HepG2 (cell line): ENCODE measurements around the gene DPY19L1. TPM values are rescaled to one million over a fixed set of nuclear protein-coding genes. Genes with fewer than 3 reads are reported as not detected.

Experiments
- ATAC-seq: fragments of 200-7000 bp; cut with Tn5 transposase; 3 replicates; pipeline ENCODE4 v1.9.1; 2020; ENCODE audit warnings: mild to moderate bottlenecking, moderate library complexity
- BruUV-seq: library from RNA; stranded (reverse); fragments of 400-500 nt; replicated peaks from 2 replicates; lab custom pipeline; 2021; lab: Mats Ljungman, UMichigan
- CTCF ChIA-PET: fragments of 300-600 bp; formaldehyde crosslinking; extraction: SDS; loops from one replicate; lab custom pipeline; 2021; ENCODE audit warnings: low total read pairs, inconsistent platforms, low intra/inter-chr PET ratio; lab: Yijun Ruan, JAX
- POLR2A ChIA-PET: fragments of 350-600 bp; sonication (Branson Sonifier 250); formaldehyde crosslinking; loops from one replicate; lab custom pipeline; 2020; ENCODE audit warnings: antibody characterized with exemption, inconsistent platforms; lab: Yijun Ruan, JAX
- DNase-seq: peaks from one replicate; pipeline ENCODE4 v3.0.0-alpha.2; 2015; ENCODE audit warnings: low spot score
- FAIRE-seq: peaks from 3 replicates; lab custom pipeline; 2011; peaks lifted over from hg19 to GRCh38; lab: Jason Lieb, UNC
- H2AFZ ChIP-seq: one replicate; pipeline ENCODE4 v1.6.1; 2011; ENCODE audit warnings: low read length, inconsistent platforms
- H3K27ac ChIP-seq: fragments of 300-600 bp; 3 replicates; pipeline ENCODE4 v1.8.0; 2011; ENCODE audit warnings: mixed run types, mild to moderate bottlenecking, mixed read lengths, low read length, inconsistent platforms; ENCODE audit not compliant: insufficient read depth; ENCODE audit errors: extremely low read length
- H3K27me3 ChIP-seq, 2 experiments: fragments of 200-600 bp in 1 of 2; 2 replicates in 1 of 2; 3 replicates in 1 of 2; pipeline versions ENCODE4 v1.6.0 to v1.8.0; 2011; ENCODE audit warnings: low read length in 2 of 2, mild to moderate bottlenecking in 2 of 2, moderate library complexity in 2 of 2, inconsistent platforms in 1 of 2; ENCODE audit not compliant: insufficient read depth in 2 of 2, control insufficient read depth in 1 of 2
- H3K36me3 ChIP-seq, 2 experiments: fragments of 200-600 bp in 1 of 2; replicated peaks in 1 of 2; 2 replicates in 1 of 2; 3 replicates in 1 of 2; pipeline versions ENCODE4 v1.5.1 to v1.8.0; 2011; ENCODE audit warnings: low read length in 2 of 2, inconsistent platforms in 1 of 2; ENCODE audit not compliant: insufficient read depth in 2 of 2, control insufficient read depth in 1 of 2
- H3K4me1 ChIP-seq: 2 replicates; pipeline ENCODE4 v1.5.1; 2012; ENCODE audit warnings: low read length, inconsistent platforms; ENCODE audit not compliant: insufficient read depth
- H3K4me2 ChIP-seq: 2 replicates; pipeline ENCODE4 v1.6.0; 2011; ENCODE audit warnings: low read depth, low read length, inconsistent platforms
- H3K4me3 ChIP-seq, 3 experiments: fragments of 200-600 bp in 1 of 3; sonication (generic), shearing (Covaris generic) in 1 of 3; replicated peaks in 1 of 3; 2 replicates each; pipeline ENCODE4 v1.5.1; 2011 to 2016; ENCODE audit warnings: low read length in 3 of 3, inconsistent platforms in 2 of 3, low read depth in 2 of 3, mild to moderate bottlenecking in 2 of 3, control low read depth in 1 of 3, mixed read lengths in 1 of 3; ENCODE audit not compliant: insufficient read depth in 1 of 3
- H3K79me2 ChIP-seq: one replicate; pipeline ENCODE4 v1.6.1; 2011; ENCODE audit warnings: low read length, inconsistent platforms; ENCODE audit not compliant: insufficient read depth
- H3K9ac ChIP-seq: 2 replicates; pipeline ENCODE4 v1.6.0; 2011; ENCODE audit warnings: mild to moderate bottlenecking, low read depth, low read length, inconsistent platforms; ENCODE audit not compliant: insufficient read depth
- H3K9me3 ChIP-seq: 2 replicates; pipeline ENCODE4 v1.5.1; 2012; ENCODE audit warnings: mild to moderate bottlenecking, low read length
- H4K20me1 ChIP-seq: 2 replicates; pipeline ENCODE4 v1.6.0; 2011; ENCODE audit warnings: inconsistent platforms, mild to moderate bottlenecking, low read length, moderate library complexity; ENCODE audit not compliant: insufficient read depth
- ATF4 ChIP-seq, 2 experiments: fragments of 450-650 bp in 1 of 2; sonication (generic) in 1 of 2; formaldehyde crosslinking; IDR thresholded peaks; 2 replicates each; pipeline versions ENCODE4 v1.5.0 to v1.8.0; 2020 to 2022; ENCODE audit warnings: mild to moderate bottlenecking in 1 of 2, missing genetic modification reagents in 1 of 2
- MTA1 ChIP-seq: sonication (generic); formaldehyde crosslinking; IDR thresholded peaks from 2 replicates; pipeline ENCODE4 v1.4.0; 2020; ENCODE audit warnings: missing genetic modification reagents, mild to moderate bottlenecking, borderline replicate concordance
- RFXAP ChIP-seq: sonication (generic); formaldehyde crosslinking; IDR thresholded peaks from 2 replicates; pipeline ENCODE4 v1.4.0; 2020; ENCODE audit warnings: missing genetic modification reagents, borderline replicate concordance
- ZBTB4 ChIP-seq: sonication (generic); formaldehyde crosslinking; IDR thresholded peaks from 2 replicates; pipeline ENCODE4 v1.4.0; 2020; ENCODE audit warnings: missing genetic modification reagents, mild to moderate bottlenecking, borderline replicate concordance
- WGBS: methylation state at CpG from one replicate; pipeline ENCODE4 v1.1.6; 2017; ENCODE audit warnings: low lambda C conversion rate; 5-methylcytosine and 5-hydroxymethylcytosine counted together
- in situ Hi-C: cut with HindIII; loops from 2 replicates; pipeline ENCODE4 v1.10.0; 2017; ENCODE audit warnings: low pct_unique_long_range_greater_than_20kb; ENCODE audit not compliant: extremely low pct_ligation_motif_present
- intact Hi-C: fragments of 100-400 bp; cut with micrococcal nuclease; formaldehyde crosslinking; loops from one replicate; pipeline ENCODE4 v1.10.0; 2022; ENCODE audit not compliant: unreplicated experiment
- polyA plus RNA-seq, 8 experiments: library from polyadenylated mRNA; depleted of rRNA in 3 of 8; stranded (reverse) in 7 of 8; unstranded in 1 of 8; fragments of >200 nt; fragmentation: Illumina TruSeq in 4 of 8; extraction: Trizol in 4 of 8; gene quantifications; 2 replicates each; pipeline versions ENCODE4 v1.2.1 to v1.2.3, GENCODE V29; 2011 to 2016; ENCODE audit warnings: low read depth in 4 of 8, missing spikeins in 1 of 8, mixed read lengths in 1 of 8; ENCODE audit not compliant: insufficient read depth in 1 of 8
- total RNA-seq, 5 experiments: library from RNA; depleted of rRNA; stranded (reverse); fragments of >200 nt; fragmentation: Illumina TruSeq; extraction: Trizol; gene quantifications; 2 replicates each; pipeline ENCODE4 v1.2.3, GENCODE V29; 2016; ENCODE audit warnings: low read depth in 1 of 5

DPY19L1 gene
- total and polyA plus RNA-seq, 2 of the 13 experiments (the other 11 are each of a cell fraction or from before 2014, with no cell fraction given), result 18.9 to 32.6 TPM

GRCh38 chr7:34952822-34953221 lies 84.5 kb downstream of the DPY19L1 start:
- no peaks in the 10 kb centered on the region for H3K79me2 ChIP-seq
- no peak overlapping the region for H3K4me3 ChIP-seq
- in situ Hi-C loops, result no loop called here

More at GRCh38 chr7:34952822-34953221, 84.5 kb downstream of the DPY19L1 start:
- Histone ChIP-seq H3K27ac (no peak overlapping the region), H3K4me2 (no peak overlapping the region), H3K9ac (no peak overlapping the region), H2AFZ (no peak overlapping the region), H3K4me1 (no peaks in the 10 kb centered on the region)
- 94% methylated on average over 3 of the region's 3 CpGs for WGBS
- FAIRE-seq (no peak), DNase-seq (no peak)
- CTCF ChIA-PET, result no interaction called here
- TF ChIP-seq RFXAP (CRISPR knock-in tag), result no peak
- TF ChIP-seq ATF4 (CRISPR knock-in tag; IDR thresholded peaks at IDR 0.05), result no peak
- no peak for TF ChIP-seq ZBTB4 (CRISPR knock-in tag)
- TF ChIP-seq MTA1 (CRISPR knock-in tag), result no peak
- TF ChIP-seq, all 625 proteins: peak for 0
- BruUV-seq, result no TSS peak
- POLR2A ChIA-PET, result no interaction called here
- intact Hi-C loops, result no loop called here
- ATAC-seq, result no peak
- no peaks in the 10 kb centered on the region for H3K27me3 ChIP-seq
- H3K9me3 ChIP-seq, result no peaks in the 10 kb centered on the region
- H3K36me3 ChIP-seq, result no peaks in the 10 kb centered on the region; a peak in 1 of 5 replicates
- no peaks in the 10 kb centered on the region for H4K20me1 ChIP-seq
